Stimulated activated CD8-positive, alpha-beta memory T cell treated with anti-CD3 and anti-CD28 coated beads, Interleukin-7, amount 100 ng/mL, for 24 hours (primary cell): ENCODE results near the gene SEMA4D.

Source experiments
- DNase-seq: peaks from one replicate; pipeline ENCODE4 v3.0.0-alpha.2; 2020; ENCODE audit warnings: low read depth

Gene SEMA4D

GRCh38 chr9:89529243-89530035 is 31.5 kb upstream of the SEMA4D start:
- DNase-seq: no peak

GRCh38 chr9:89528540-89528939 is 30.6 kb upstream of the SEMA4D start:
- no peak for DNase-seq

- DNase-seq: no peak
Observed at GRCh38 chr9:89528131-89528530, 30.2 kb upstream of the SEMA4D start.

- no peak for DNase-seq
Observed at GRCh38 chr9:89527084-89527483, 29.2 kb upstream of the SEMA4D start.

- no peak for DNase-seq
Observed at GRCh38 chr9:89526667-89527066, 28.8 kb upstream of the SEMA4D start.

GRCh38 chr9:89525446-89526374 is 27.8 kb upstream of the SEMA4D start:
- no peak for DNase-seq

- DNase-seq: no peak
Observed at GRCh38 chr9:89524963-89525362, 27.1 kb upstream of the SEMA4D start.

GRCh38 chr9:89523948-89524347 is 26.0 kb upstream of the SEMA4D start:
- no peak for DNase-seq

GRCh38 chr9:89522959-89523285 is 25.0 kb upstream of the SEMA4D start:
- no peak for DNase-seq

- no peak for DNase-seq
Observed at GRCh38 chr9:89522261-89522958, 24.5 kb upstream of the SEMA4D start.

GRCh38 chr9:89519366-89519805 is 21.5 kb upstream of the SEMA4D start:
- no peak for DNase-seq

- DNase-seq: no peak
Observed at GRCh38 chr9:89518466-89519365, 20.8 kb upstream of the SEMA4D start.

GRCh38 chr9:89515416-89515815 is 17.5 kb upstream of the SEMA4D start:
- no peak for DNase-seq

- no peak for DNase-seq
Observed at GRCh38 chr9:89514956-89515355, 17.0 kb upstream of the SEMA4D start.

- DNase-seq: no peak
Observed at GRCh38 chr9:89514337-89514736, 16.4 kb upstream of the SEMA4D start.

GRCh38 chr9:89513837-89514236 is 15.9 kb upstream of the SEMA4D start:
- no peak for DNase-seq

- no peak for DNase-seq
Observed at GRCh38 chr9:89512382-89512781, 14.5 kb upstream of the SEMA4D start.

GRCh38 chr9:89508951-89509615 is 11.2 kb upstream of the SEMA4D start:
- DNase-seq: no peak

GRCh38 chr9:89505911-89506310 is 8.0 kb upstream of the SEMA4D start:
- no peak for DNase-seq

- DNase-seq: no peak
Observed at GRCh38 chr9:89505048-89505447, 7.1 kb upstream of the SEMA4D start.

- no peak for DNase-seq
Observed at GRCh38 chr9:89502671-89503070, 4.8 kb upstream of the SEMA4D start.
